ENCODE data around the gene DNAH3.

- no peak for TF ChIP-seq CTCF (IDR thresholded peaks at IDR 0.05; ENCODE audit: low read length)
- no peak for TF ChIP-seq EZH2 (optimal IDR thresholded peaks at IDR 0.05; ENCODE audit: low read depth, low read length)
- no peak for TF ChIP-seq EZH2phosphoT487 (IDR thresholded peaks at IDR 0.05; ENCODE audit: low read length)
These were observed 50.2 kb downstream of the DNAH3 start for GRCh38 chr16:21100447-21100846.
